ENCODE measurements around the gene NAGS.

NAGS gene

GRCh38 chr17:43976963-43977837 lies 27.2 kb upstream of the NAGS start:
- no peak overlapping the region for H3K27ac Mint-ChIP-seq
- H3K9me3 Mint-ChIP-seq (ENCODE audit: low read depth): no peaks in the 10 kb centered on the region
- H3K36me3 Mint-ChIP-seq: no peaks in the 10 kb centered on the region
- H3K27me3 Mint-ChIP-seq: peaks cover 9% of the 10 kb centered on the region
- no peak overlapping the region for H3K4me3 Mint-ChIP-seq
- H3K4me1 Mint-ChIP-seq (ENCODE audit: low read depth): no peaks in the 10 kb centered on the region

- Mint-ChIP-seq H3K36me3 (no peaks in the 10 kb centered on the region), H3K4me3 (no peak overlapping the region), H3K27ac (no peak overlapping the region), H3K4me1 (ENCODE audit: low read depth) (no peaks in the 10 kb centered on the region), H3K9me3 (ENCODE audit: low read depth) (no peaks in the 10 kb centered on the region), H3K27me3 (peaks cover 13% of the 10 kb centered on the region)
These were observed 26.3 kb upstream of the NAGS start for GRCh38 chr17:43978078-43978477.

- Mint-ChIP-seq H3K9me3 (ENCODE audit: low read depth) (no peaks in the 10 kb centered on the region), H3K27me3 (peaks cover 15% of the 10 kb centered on the region), H3K36me3 (no peaks in the 10 kb centered on the region), H3K4me1 (ENCODE audit: low read depth) (no peaks in the 10 kb centered on the region), H3K4me3 (no peak overlapping the region), H3K27ac (no peak overlapping the region)
These were observed 25.4 kb upstream of the NAGS start for GRCh38 chr17:43979011-43979410.

DNA sequence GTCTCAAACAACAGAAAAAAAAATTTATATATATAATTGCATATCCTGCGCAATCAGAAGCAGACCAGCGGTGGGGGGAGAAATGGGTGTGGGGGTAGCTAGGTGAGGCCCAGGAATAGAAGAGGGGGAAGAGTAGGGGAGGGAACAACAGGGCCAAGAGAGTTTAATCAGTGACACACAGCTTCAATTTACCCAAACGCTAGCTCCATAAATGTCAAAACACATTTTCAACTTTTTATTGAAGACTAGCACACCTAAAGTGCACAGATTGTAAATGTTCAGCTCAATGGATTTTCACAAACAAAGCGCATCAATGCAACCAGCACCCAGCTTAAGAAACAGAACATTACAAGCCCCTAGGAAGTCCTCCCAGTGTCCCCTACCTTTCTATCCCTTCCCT lies 24.8 kb upstream of the NAGS start:
- Mint-ChIP-seq H3K9me3 (ENCODE audit: low read depth) (no peaks in the 10 kb centered on the region), H3K4me3 (no peak overlapping the region), H3K4me1 (ENCODE audit: low read depth) (no peaks in the 10 kb centered on the region), H3K36me3 (no peaks in the 10 kb centered on the region), H3K27ac (no peak overlapping the region), H3K27me3 (peaks cover 15% of the 10 kb centered on the region)

DNA sequence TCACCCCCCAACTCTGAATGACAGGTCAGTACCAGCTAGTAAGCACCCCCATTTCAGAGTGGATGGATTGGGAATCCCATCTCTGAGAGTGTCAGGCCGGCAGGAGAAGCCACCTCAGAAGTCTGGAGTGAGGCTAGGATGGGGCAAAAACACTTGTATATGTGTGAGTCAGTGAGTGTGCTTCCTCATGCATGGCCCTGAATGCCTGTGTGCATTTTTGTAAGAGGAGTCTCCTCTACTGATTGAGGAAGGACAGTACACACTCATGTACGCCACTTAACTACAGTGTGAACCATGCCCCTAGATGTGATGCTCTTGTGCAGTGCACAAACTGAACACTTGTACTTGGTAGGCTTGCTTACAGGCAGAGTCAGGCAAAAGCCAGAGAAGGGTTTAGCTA lies 22.3 kb upstream of the NAGS start:
- H3K27me3 Mint-ChIP-seq: peaks cover 18% of the 10 kb centered on the region
- no peaks in the 10 kb centered on the region for H3K9me3 Mint-ChIP-seq (ENCODE audit: low read depth)
- no peaks in the 10 kb centered on the region for H3K36me3 Mint-ChIP-seq
- no peak overlapping the region for H3K4me3 Mint-ChIP-seq
- H3K27ac Mint-ChIP-seq: no peak overlapping the region
- peaks cover 3% of the 10 kb centered on the region for H3K4me1 Mint-ChIP-seq (ENCODE audit: low read depth)

DNA sequence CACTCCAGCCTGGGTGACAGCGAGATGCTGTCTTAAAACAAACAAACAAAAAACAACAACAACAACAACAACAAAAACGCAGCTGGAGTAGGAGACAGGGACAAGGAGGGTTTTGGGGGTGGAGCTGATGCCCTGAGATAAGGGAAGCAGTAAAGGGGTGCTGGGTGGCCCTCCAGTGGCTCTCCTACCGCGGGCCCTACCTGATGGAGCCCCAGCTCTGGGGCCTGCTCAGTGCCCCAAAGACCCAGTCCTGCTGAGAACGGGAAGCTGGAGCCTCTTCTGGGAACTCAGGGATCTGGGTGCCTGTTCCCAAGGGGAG lies 21.3 kb upstream of the NAGS start:
- peak overlapping the region; percentile 66 for H3K4me3 Mint-ChIP-seq
- H3K36me3 Mint-ChIP-seq: no peaks in the 10 kb centered on the region
- H3K4me1 Mint-ChIP-seq (ENCODE audit: low read depth): peaks cover 3% of the 10 kb centered on the region
- peaks cover 19% of the 10 kb centered on the region for H3K27me3 Mint-ChIP-seq
- H3K27ac Mint-ChIP-seq: no peak overlapping the region
- H3K9me3 Mint-ChIP-seq (ENCODE audit: low read depth): no peaks in the 10 kb centered on the region

DNA sequence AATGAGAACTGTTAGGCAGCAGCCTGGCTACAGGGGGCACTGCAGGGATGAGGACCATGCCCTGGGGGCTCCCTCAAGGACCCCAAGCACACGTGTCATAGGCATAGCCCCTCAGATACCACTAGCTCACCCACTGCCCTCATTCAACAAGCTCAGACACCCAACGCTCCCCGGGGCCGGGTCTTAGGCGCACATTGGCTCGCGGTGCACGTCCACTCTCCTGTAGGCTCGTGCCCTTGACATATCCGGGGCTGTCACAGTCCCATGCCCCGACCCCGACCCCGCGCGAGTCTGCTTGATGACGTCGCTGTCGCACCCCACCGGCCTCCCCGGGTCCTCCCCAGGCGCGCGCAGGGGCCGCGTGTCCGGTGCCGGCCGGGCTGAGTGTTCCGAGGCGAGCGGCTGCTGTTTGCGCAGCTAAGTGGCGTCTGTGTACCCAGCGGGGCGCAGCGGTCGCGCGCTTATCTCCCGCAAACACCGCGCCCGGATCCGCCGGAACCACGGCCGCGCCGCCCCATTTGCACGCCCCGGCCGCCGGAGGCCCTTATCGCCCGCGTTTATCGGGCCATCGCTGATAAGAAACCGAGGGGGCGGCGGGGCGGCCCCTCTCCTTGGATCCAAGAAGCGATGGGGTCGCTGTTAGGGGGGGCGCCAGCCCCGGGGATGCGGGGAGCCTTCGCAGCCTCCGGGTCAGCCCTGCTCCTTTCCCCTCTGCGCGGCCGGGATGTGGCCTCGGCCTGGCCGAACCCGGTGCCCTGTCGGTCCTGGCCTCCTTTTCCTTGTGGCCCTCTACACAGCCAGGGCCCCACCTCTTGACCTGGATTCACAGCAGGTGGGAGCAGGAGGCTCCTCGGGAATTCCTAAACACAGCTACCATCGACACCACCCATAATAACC lies 20.7 kb upstream of the NAGS start:
- Mint-ChIP-seq H3K4me3 (peak overlapping the region; percentile 66), H3K4me1 (ENCODE audit: low read depth) (peaks cover 3% of the 10 kb centered on the region), H3K36me3 (no peaks in the 10 kb centered on the region), H3K27me3 (peaks cover 17% of the 10 kb centered on the region), H3K27ac (no peak overlapping the region), H3K9me3 (ENCODE audit: low read depth) (no peaks in the 10 kb centered on the region)

- H3K27ac Mint-ChIP-seq: no peak overlapping the region
- H3K27me3 Mint-ChIP-seq: peaks cover 17% of the 10 kb centered on the region
- no peaks in the 10 kb centered on the region for H3K9me3 Mint-ChIP-seq (ENCODE audit: low read depth)
- H3K4me1 Mint-ChIP-seq (ENCODE audit: low read depth): peaks cover 3% of the 10 kb centered on the region
- H3K4me3 Mint-ChIP-seq: peak overlapping the region; percentile 42
- H3K36me3 Mint-ChIP-seq: no peaks in the 10 kb centered on the region
These were observed 19.9 kb upstream of the NAGS start for GRCh38 chr17:43984521-43984920.

GRCh38 chr17:43986225-43986981 lies 18.0 kb upstream of the NAGS start:
- H3K9me3 Mint-ChIP-seq (ENCODE audit: low read depth): no peaks in the 10 kb centered on the region
- H3K4me1 Mint-ChIP-seq (ENCODE audit: low read depth): peaks cover 3% of the 10 kb centered on the region
- H3K27me3 Mint-ChIP-seq: peaks cover 17% of the 10 kb centered on the region
- H3K27ac Mint-ChIP-seq: no peak overlapping the region
- H3K36me3 Mint-ChIP-seq: no peaks in the 10 kb centered on the region
- no peak overlapping the region for H3K4me3 Mint-ChIP-seq

GRCh38 chr17:43987131-43988021 lies 17.0 kb upstream of the NAGS start:
- Mint-ChIP-seq H3K27me3 (peaks cover 10% of the 10 kb centered on the region), H3K27ac (no peak overlapping the region), H3K4me3 (no peak overlapping the region)

GRCh38 chr17:43988301-43988700 lies 16.1 kb upstream of the NAGS start:
- no peaks in the 10 kb centered on the region for H3K36me3 Mint-ChIP-seq
- peaks cover 7% of the 10 kb centered on the region for H3K27me3 Mint-ChIP-seq
- no peak overlapping the region for H3K4me3 Mint-ChIP-seq
- H3K9me3 Mint-ChIP-seq (ENCODE audit: low read depth): no peaks in the 10 kb centered on the region
- H3K27ac Mint-ChIP-seq: no peak overlapping the region
- H3K4me1 Mint-ChIP-seq (ENCODE audit: low read depth): peaks cover 3% of the 10 kb centered on the region

More at GRCh38 chr17:43987131-43988021, 17.0 kb upstream of the NAGS start:
- no peaks in the 10 kb centered on the region for H3K36me3 Mint-ChIP-seq
- H3K4me1 Mint-ChIP-seq (ENCODE audit: low read depth): peaks cover 3% of the 10 kb centered on the region
- H3K9me3 Mint-ChIP-seq (ENCODE audit: low read depth): no peaks in the 10 kb centered on the region

GRCh38 chr17:43992641-43993040 lies 11.8 kb upstream of the NAGS start:
- Mint-ChIP-seq H3K4me1 (ENCODE audit: low read depth) (no peaks in the 10 kb centered on the region), H3K4me3 (no peak overlapping the region), H3K27ac (no peak overlapping the region), H3K9me3 (ENCODE audit: low read depth) (no peaks in the 10 kb centered on the region), H3K36me3 (no peaks in the 10 kb centered on the region), H3K27me3 (peaks cover 7% of the 10 kb centered on the region)

DNA sequence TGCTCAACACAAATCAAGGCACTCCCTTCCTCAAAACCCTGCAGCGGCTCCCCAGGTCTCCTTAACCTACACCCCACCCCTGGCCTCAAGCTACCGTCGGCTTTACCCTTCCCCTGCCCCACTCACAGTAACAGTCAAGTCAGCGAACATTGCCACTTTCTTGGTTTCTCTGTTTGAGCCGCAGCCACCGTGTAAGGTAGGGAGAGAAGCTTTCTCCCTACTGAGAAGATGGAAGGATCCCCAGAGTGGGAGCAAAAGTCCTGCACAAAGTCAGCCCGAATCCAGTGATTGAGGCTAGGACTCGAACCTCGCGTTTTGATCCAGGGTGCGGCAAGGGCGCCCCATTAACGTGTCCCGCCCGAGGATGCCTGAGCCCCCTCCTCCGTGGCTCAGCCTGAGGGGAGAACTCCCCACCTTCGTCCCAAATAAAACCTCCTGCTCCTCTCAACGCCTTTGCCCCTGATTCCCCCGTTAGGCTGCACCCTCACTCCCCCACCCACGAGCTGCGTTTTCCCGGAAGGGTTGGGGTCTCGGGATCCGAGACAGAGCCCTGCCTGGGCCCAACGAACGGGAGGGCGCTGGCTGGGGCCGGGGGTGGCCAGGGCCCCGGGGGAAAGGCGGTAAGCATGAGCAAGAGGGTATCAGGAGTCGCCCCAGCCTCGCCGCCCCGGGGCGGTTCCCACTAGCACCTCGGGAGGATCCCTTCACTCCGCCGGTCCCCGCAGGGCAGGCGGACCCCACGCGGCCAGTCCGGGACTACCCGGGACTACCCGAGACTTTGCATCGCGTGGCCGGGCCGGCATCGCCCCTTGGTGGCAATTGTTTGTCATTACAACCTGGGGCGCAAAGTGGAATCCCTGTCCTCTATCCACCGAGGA lies 9.9 kb upstream of the NAGS start:
- peaks cover 6% of the 10 kb centered on the region for H3K27me3 Mint-ChIP-seq
- H3K9me3 Mint-ChIP-seq (ENCODE audit: low read depth): no peaks in the 10 kb centered on the region
- peak overlapping the region; percentile 27 for H3K4me3 Mint-ChIP-seq
- no peaks in the 10 kb centered on the region for H3K4me1 Mint-ChIP-seq (ENCODE audit: low read depth)
- H3K36me3 Mint-ChIP-seq: no peaks in the 10 kb centered on the region
- no peak overlapping the region for H3K27ac Mint-ChIP-seq
